ENCODE data around the gene RNF123. TPM values are rescaled to one million over a fixed set of nuclear protein-coding genes. Genes with fewer than 3 reads are reported as not detected.

Gene RNF123
- total RNA-seq, 6 experiments from 2014 or later: 32.4 to 48.3 (median 39.9) TPM

GRCh38 chr3:49703443-49703927 lies 14.1 kb downstream of the RNF123 start:
- TF ChIP-seq POLR2A (IDR thresholded peaks at IDR 0.05): no peak
- TF ChIP-seq CTCF (IDR thresholded peaks at IDR 0.05): peak; percentile 69 to 91 (median 82)
- DNase-seq (peak in 1 of 3 donors; percentile 52), ATAC-seq (peak; percentile 78 to 86 (median 84))
- Histone ChIP-seq H3K9me3 (no peaks in the 10 kb centered on the region), H3K27ac (no peak overlapping the region), H3K27me3 (no peaks in the 10 kb centered on the region), H3K4me1 (no peaks in the 10 kb centered on the region), H3K4me3 (no peak overlapping the region), H3K36me3 (peaks cover 0 to 70% (median 25%) of the 10 kb centered on the region in 4 donors)
- intact Hi-C loops (cut with DNase I): loop anchor here in 1 of 2 donors (10.0 kb wide), 1 partner anchor 141 kb away; no protein-coding TSS in a partner anchor
- WGBS (ENCODE audit: insufficient coverage, low coverage, low lambda C conversion rate, missing lambda C conversion rate): 33% methylated on average over 3 of the region's 14 CpGs

GRCh38 chr3:49703956-49704355 lies 14.6 kb downstream of the RNF123 start:
- no peak for ATAC-seq
- intact Hi-C loops (cut with DNase I): loop anchor here in 1 of 2 donors (10.0 kb wide), 1 partner anchor 141 kb away; no protein-coding TSS in a partner anchor
- DNase-seq: no peak
- Histone ChIP-seq H3K27me3 (no peaks in the 10 kb centered on the region), H3K36me3 (peaks cover 0 to 68% (median 23%) of the 10 kb centered on the region in 4 donors), H3K4me1 (no peaks in the 10 kb centered on the region), H3K4me3 (no peak overlapping the region), H3K27ac (no peak overlapping the region), H3K9me3 (no peaks in the 10 kb centered on the region)
- 93% methylated on average over 5 of the region's 7 CpGs for WGBS (ENCODE audit: insufficient coverage, low coverage, low lambda C conversion rate, missing lambda C conversion rate)
- TF ChIP-seq POLR2A (IDR thresholded peaks at IDR 0.05): no peak
- no peak for TF ChIP-seq CTCF (IDR thresholded peaks at IDR 0.05)

GRCh38 chr3:49704629-49705028 lies 15.3 kb downstream of the RNF123 start:
- ATAC-seq: no peak
- Histone ChIP-seq H3K4me1 (no peaks in the 10 kb centered on the region), H3K27me3 (no peaks in the 10 kb centered on the region), H3K36me3 (peaks cover 0 to 61% (median 23%) of the 10 kb centered on the region in 4 donors), H3K27ac (no peak overlapping the region), H3K4me3 (no peak overlapping the region), H3K9me3 (no peaks in the 10 kb centered on the region)
- intact Hi-C loops (cut with DNase I): loop anchor here in 1 of 2 donors (10.0 kb wide), 1 partner anchor 140 kb away; no protein-coding TSS in a partner anchor
- TF ChIP-seq CTCF (IDR thresholded peaks at IDR 0.05) (no peak), POLR2A (IDR thresholded peaks at IDR 0.05) (no peak)
- DNase-seq: peak in 1 of 3 donors; percentile 20
- no CpG with 5 or more reads among the region's 8 CpGs for WGBS (ENCODE audit: insufficient coverage, low coverage, low lambda C conversion rate, missing lambda C conversion rate)

- Histone ChIP-seq H3K27me3 (no peaks in the 10 kb centered on the region), H3K36me3 (peaks cover 0 to 60% (median 23%) of the 10 kb centered on the region in 4 donors), H3K4me3 (no peak overlapping the region), H3K27ac (no peak overlapping the region), H3K9me3 (no peaks in the 10 kb centered on the region), H3K4me1 (no peaks in the 10 kb centered on the region)
- ATAC-seq: no peak
- DNase-seq: no peak
- intact Hi-C loops (cut with DNase I): loop anchor here in 1 of 2 donors (10.0 kb wide), 1 partner anchor 139 kb away; no protein-coding TSS in a partner anchor
- TF ChIP-seq POLR2A (IDR thresholded peaks at IDR 0.05) (no peak), CTCF (IDR thresholded peaks at IDR 0.05) (no peak)
- WGBS (ENCODE audit: insufficient coverage, low coverage, low lambda C conversion rate, missing lambda C conversion rate): no CpG with 5 or more reads among the region's 17 CpGs
These were observed 16.1 kb downstream of the RNF123 start for GRCh38 chr3:49705390-49705960.

Data from right lobe of liver (tissue), 6 donors.